Measurements from ENCODE around the gene ATAD3C. TPM values are rescaled to one million over a fixed set of nuclear protein-coding genes. Genes with fewer than 3 reads are reported as not detected.

The ATAD3C gene
- total and polyA plus RNA-seq, 10 of the 15 experiments (the other 5 are each of a cell fraction or from before 2014, with no cell fraction given): 0.03 to 3.1 (median 0.86) TPM

GRCh38 chr1:1406821-1407635 lies 42.5 kb upstream of the ATAD3C start, which contains the start of gene MRPL20 (continued):
- TF ChIP-seq IRF3 (IDR thresholded peaks at IDR 0.05) (0 out of 2 replicates have a peak, but pooled peaks have one; percentile 7), CUX1 (IDR thresholded peaks at IDR 0.05; ENCODE audit: insufficient replicate concordance, low read depth, low read length) (no peak), SUPT20H (IDR thresholded peaks at IDR 0.05; ENCODE audit: borderline replicate concordance, control insufficient read depth, low read depth, low read length) (no peak), IKZF1 (conservative IDR thresholded peaks at IDR 0.05) (peak; percentile 98), SP1 (IDR thresholded peaks at IDR 0.05; ENCODE audit: low read depth, low read length) (peak; percentile 73), CBFB (IDR thresholded peaks at IDR 0.05; ENCODE audit: low read depth) (peak; percentile 67), CREB1 (IDR thresholded peaks at IDR 0.05; ENCODE audit: low read depth) (no peak), SIX5 (IDR thresholded peaks at IDR 0.05; ENCODE audit: low read depth, low read length, severe bottlenecking) (peak; percentile 80), FOXM1 (IDR thresholded peaks at IDR 0.05; ENCODE audit: low read depth, low read length) (no peak), MYC (IDR thresholded peaks at IDR 0.05; ENCODE audit: insufficient read depth, insufficient read length, insufficient replicate concordance, low read length, severe bottlenecking) (no peak), HCFC1 (IDR thresholded peaks at IDR 0.05; ENCODE audit: low read length) (peak; percentile 88), NBN (IDR thresholded peaks at IDR 0.05) (no peak), MXI1 (IDR thresholded peaks at IDR 0.05; ENCODE audit: low read depth, low read length) (peak; percentile 94), FOS (IDR thresholded peaks at IDR 0.05; ENCODE audit: borderline replicate concordance, extremely low read depth, insufficient read length) (no peak), RUNX3 (IDR thresholded peaks at IDR 0.05; ENCODE audit: low read length) (no peak), E2F8 (IDR thresholded peaks at IDR 0.05; ENCODE audit: low read depth, partially characterized antibody) (peak; percentile 43), POLR2AphosphoS2 (IDR thresholded peaks at IDR 0.05; ENCODE audit: low read depth, low read length) (peak; percentile 93), JUNB (IDR thresholded peaks at IDR 0.05) (no peak), TCF3 (IDR thresholded peaks at IDR 0.05; ENCODE audit: borderline replicate concordance, insufficient read depth, low read depth, low read length) (0 out of 2 replicates have a peak, but pooled peaks have one; percentile 11)

Data from GM12878 (cell line).